GM23248 (cell line): ENCODE results near the gene TEKTIP1. TPM values are rescaled to one million over a fixed set of nuclear protein-coding genes. Genes with fewer than 3 reads are reported as not detected.

Source experiments
- DNase-seq: peaks from one replicate; pipeline ENCODE4 v3.0.0-alpha.2; 2015
- H2AFZ ChIP-seq: fragments of 200-600 bp; sonication (generic); 2 replicates; pipeline ENCODE4 v1.6.1; 2016; ENCODE audit warnings: antibody characterized with exemption
- H3F3A ChIP-seq: fragments of 200-600 bp; sonication (generic); 2 replicates; pipeline ENCODE4 v1.6.1; 2016; ENCODE audit warnings: mild to moderate bottlenecking, antibody characterized with exemption, mixed run types; ENCODE audit not compliant: insufficient read depth
- H3K27ac ChIP-seq: fragments of 200-600 bp; sonication (generic); 2 replicates; pipeline ENCODE4 v1.5.1; 2016; ENCODE audit warnings: mild to moderate bottlenecking
- H3K27me3 ChIP-seq: fragments of 200-600 bp; sonication (generic); replicated peaks from 2 replicates; pipeline ENCODE4 v1.6.1; 2016; ENCODE audit warnings: mild to moderate bottlenecking; ENCODE audit not compliant: insufficient read depth
- H3K36me3 ChIP-seq: fragments of 200-600 bp; sonication (generic); 2 replicates; pipeline ENCODE4 v1.6.1; 2016; ENCODE audit warnings: low read depth, mild to moderate bottlenecking
- H3K4me1 ChIP-seq: fragments of 200-600 bp; sonication (generic); 2 replicates; pipeline ENCODE4 v1.6.1; 2016; ENCODE audit warnings: mild to moderate bottlenecking; ENCODE audit not compliant: insufficient read depth
- H3K4me2 ChIP-seq: fragments of 200-600 bp; sonication (generic); one replicate; pipeline ENCODE4 v1.6.1; 2016; ENCODE audit warnings: mild to moderate bottlenecking; ENCODE audit not compliant: unreplicated experiment
- H3K4me3 ChIP-seq: fragments of 200-600 bp; sonication (generic); 2 replicates; pipeline ENCODE4 v1.5.1; 2016; ENCODE audit warnings: mild to moderate bottlenecking
- H3K79me2 ChIP-seq: fragments of 200-600 bp; sonication (generic); 2 replicates; pipeline ENCODE4 v1.6.1; 2016; ENCODE audit warnings: mild to moderate bottlenecking; ENCODE audit not compliant: insufficient read depth
- H3K9ac ChIP-seq: fragments of 200-600 bp; sonication (generic); 2 replicates; pipeline ENCODE4 v1.6.1; 2016; ENCODE audit warnings: mild to moderate bottlenecking
- H3K9me2 ChIP-seq: fragments of 200-600 bp; sonication (generic); 2 replicates; pipeline ENCODE4 v1.6.1; 2016; ENCODE audit warnings: mixed run types, mild to moderate bottlenecking, moderate library complexity; ENCODE audit not compliant: insufficient read depth
- H3K9me3 ChIP-seq: fragments of 200-600 bp; sonication (generic); one replicate; pipeline ENCODE4 v1.6.1; 2017; ENCODE audit warnings: low read depth
- H4K20me1 ChIP-seq: fragments of 200-600 bp; sonication (generic); 2 replicates; pipeline ENCODE4 v1.6.0; 2016; ENCODE audit not compliant: insufficient read depth
- EZH2 ChIP-seq: fragments of 200-600 bp; sonication (generic); IDR thresholded peaks from 2 replicates; pipeline ENCODE4 v1.6.1; 2018; ENCODE audit warnings: antibody characterized with exemption, mild to moderate bottlenecking; ENCODE audit not compliant: insufficient read depth, poor library complexity, severe bottlenecking
- EZH2phosphoT487 ChIP-seq: fragments of 200-600 bp; sonication (generic); IDR thresholded peaks from 2 replicates; pipeline ENCODE4 v1.6.1; 2018; ENCODE audit warnings: antibody characterized with exemption, moderate library complexity, mild to moderate bottlenecking, low read depth; ENCODE audit not compliant: insufficient read depth
- WGBS, 2 experiments: methylation state at CpG; one replicate each; pipeline ENCODE4 v1.1.6; 2015 to 2017; ENCODE audit warnings: low lambda C conversion rate in 2 of 2, low coverage in 1 of 2; ENCODE audit errors: missing lambda C conversion rate in 2 of 2; 5-methylcytosine and 5-hydroxymethylcytosine counted together
- in situ Hi-C: fragments of 300-500 bp; cut with MboI; formaldehyde crosslinking; loops from 2 replicates; pipeline ENCODE4 v1.15.0; 2020
- polyA plus RNA-seq: library from polyadenylated mRNA; unstranded; fragments of >200 nt; fragmentation: Nextera tagmentation; extraction: Ambion mirVana; gene quantifications from 2 replicates; pipeline ENCODE4 v1.2.1, GENCODE V29; 2016
- total RNA-seq: library from RNA; depleted of rRNA; stranded (reverse); fragments of >200 nt; shearing (Covaris generic); gene quantifications from 2 replicates; pipeline ENCODE4 v1.2.3, GENCODE V29; 2014

Gene TEKTIP1
- total and polyA plus RNA-seq, 2 experiments from 2014 or later: not detected

- H3K4me3 ChIP-seq: no peak overlapping the region
- H2AFZ ChIP-seq: no peak overlapping the region
- no peaks in the 10 kb centered on the region for H3K9me2 ChIP-seq
- no peaks in the 10 kb centered on the region for H3K9me3 ChIP-seq
- no peak for TF ChIP-seq EZH2
- no peak for TF ChIP-seq EZH2phosphoT487
- H3K79me2 ChIP-seq: peaks cover 36% of the 10 kb centered on the region
- H3K27ac ChIP-seq: no peak overlapping the region
- H3K36me3 ChIP-seq: 0 out of 2 replicates have a peak, but pooled peaks cover 5% of the 10 kb centered on the region
- H3K9ac ChIP-seq: no peak overlapping the region
- H3F3A ChIP-seq: no peaks in the 10 kb centered on the region
- no peak for DNase-seq
- H3K27me3 ChIP-seq: no peaks in the 10 kb centered on the region
- in situ Hi-C loops: no loop called here
- no peak overlapping the region for H3K4me2 ChIP-seq
- no peaks in the 10 kb centered on the region for H3K4me1 ChIP-seq
- WGBS, 2 experiments: 92 to 93% methylated on average over 5 of the region's 5 CpGs
- H4K20me1 ChIP-seq: no peaks in the 10 kb centered on the region
Observed at GRCh38 chr19:3497757-3498520, 41.0 kb upstream of the TEKTIP1 start.

GRCh38 chr19:3499738-3500428 is 39.1 kb upstream of the TEKTIP1 start:
- Histone ChIP-seq H3K36me3 (0 out of 2 replicates have a peak, but pooled peaks cover 5% of the 10 kb centered on the region), H3K79me2 (peaks cover 36% of the 10 kb centered on the region), H3K9me2 (no peaks in the 10 kb centered on the region), H3K9ac (peak overlapping the region; percentile 88), H3K4me3 (peak overlapping the region; percentile 74), H3K9me3 (no peaks in the 10 kb centered on the region), H4K20me1 (no peaks in the 10 kb centered on the region), H3K27ac (peak overlapping the region; percentile 84), H3F3A (no peaks in the 10 kb centered on the region), H3K4me1 (no peaks in the 10 kb centered on the region), H3K4me2 (peak overlapping the region; percentile 83), H3K27me3 (no peaks in the 10 kb centered on the region), H2AFZ (peak overlapping the region; percentile 86)
- DNase-seq: peak; percentile 21
- WGBS, 2 experiments: 25 to 26% methylated on average over 18 of the region's 18 CpGs
- in situ Hi-C loops: no loop called here
- no peak for TF ChIP-seq EZH2
- TF ChIP-seq EZH2phosphoT487: no peak

GRCh38 chr19:3500429-3501101 is 38.4 kb upstream of the TEKTIP1 start, which contains the start of gene DOHH:
TSS of gene DOHH (minus strand) at chr19:3500674. CDS start at chr19:3496814, 3,860 bp downstream.
- 1% methylated on average over 52 of the region's 52 CpGs for WGBS, 2 experiments
- no peaks in the 10 kb centered on the region for H4K20me1 ChIP-seq
- H3K9me2 ChIP-seq: no peaks in the 10 kb centered on the region
- H3K27ac ChIP-seq: peak within 1 kb of the TSS; percentile 84
- peak within 1 kb of the TSS; percentile 74 for H3K4me3 ChIP-seq
- H3K79me2 ChIP-seq: peaks cover 36% of the 10 kb centered on the region
- peak within 1 kb of the TSS; percentile 86 for H2AFZ ChIP-seq
- H3K36me3 ChIP-seq: 0 out of 2 replicates have a peak, but pooled peaks cover under 1% of the 10 kb centered on the region
- peak; percentile 97 for DNase-seq
- H3K4me2 ChIP-seq: peak within 1 kb of the TSS; percentile 83
- peak within 1 kb of the TSS; percentile 88 for H3K9ac ChIP-seq
- no peak for TF ChIP-seq EZH2phosphoT487
- TF ChIP-seq EZH2: no peak
- H3K4me1 ChIP-seq: no peaks in the 10 kb centered on the region
- no peaks in the 10 kb centered on the region for H3K27me3 ChIP-seq
- in situ Hi-C loops: no loop called here
- no peaks in the 10 kb centered on the region for H3F3A ChIP-seq
- no peaks in the 10 kb centered on the region for H3K9me3 ChIP-seq

GRCh38 chr19:3501780-3502179 is 37.2 kb upstream of the TEKTIP1 start:
- H3F3A ChIP-seq: no peaks in the 10 kb centered on the region
- no peak overlapping the region for H3K4me3 ChIP-seq
- H3K27ac ChIP-seq: no peak overlapping the region
- H3K9me3 ChIP-seq: no peaks in the 10 kb centered on the region
- no peak overlapping the region for H3K4me2 ChIP-seq
- H3K36me3 ChIP-seq: no peaks in the 10 kb centered on the region
- no peak overlapping the region for H2AFZ ChIP-seq
- H3K27me3 ChIP-seq: no peaks in the 10 kb centered on the region
- H3K4me1 ChIP-seq: no peaks in the 10 kb centered on the region
- in situ Hi-C loops: no loop called here
- DNase-seq: no peak
- peaks cover 40% of the 10 kb centered on the region for H3K79me2 ChIP-seq
- no peaks in the 10 kb centered on the region for H4K20me1 ChIP-seq
- TF ChIP-seq EZH2 (no peak), EZH2phosphoT487 (no peak)
- 78 to 80% methylated on average over 3 of the region's 3 CpGs for WGBS, 2 experiments
- no peak overlapping the region for H3K9ac ChIP-seq
- H3K9me2 ChIP-seq: no peaks in the 10 kb centered on the region
